Activated CD8-positive, alpha-beta T cell treated with anti-CD3 and anti-CD28 coated beads for 36 hours (primary cell): ENCODE results near the gene C19orf12. TPM values are rescaled to one million over a fixed set of nuclear protein-coding genes. Genes with fewer than 3 reads are reported as not detected.

Experiments
- ATAC-seq: fragments of 200-7000 bp; cut with Tn5 transposase; one replicate; pipeline ENCODE4 v1.10.0; 2021; ENCODE audit warnings: mild to moderate bottlenecking, moderate library complexity
- CTCF ChIA-PET: fragments of 350-600 bp; sonication (Branson Sonifier 250); formaldehyde crosslinking; loops from one replicate; lab custom pipeline; 2021; ENCODE audit warnings: antibody characterized with exemption; lab: Charles Lee
- POLR2A ChIA-PET: fragments of 350-600 bp; sonication (Branson Sonifier 250); formaldehyde crosslinking; loops from one replicate; lab custom pipeline; 2021; ENCODE audit warnings: antibody characterized with exemption; lab: Charles Lee
- DNase-seq: peaks from one replicate; pipeline ENCODE4 v3.0.0-alpha.2; 2020
- H3K27ac Mint-ChIP-seq: one replicate; pipeline ENCODE4 v1.8.0; 2021; ENCODE audit warnings: mild to moderate bottlenecking, mixed read lengths
- H3K27me3 Mint-ChIP-seq: one replicate; pipeline ENCODE4 v1.8.0; 2021; ENCODE audit warnings: mixed read lengths
- H3K36me3 Mint-ChIP-seq: one replicate; pipeline ENCODE4 v1.8.0; 2021; ENCODE audit warnings: low read depth, mixed read lengths
- H3K4me1 Mint-ChIP-seq: one replicate; pipeline ENCODE4 v1.8.0; 2021; ENCODE audit warnings: low read depth, mixed read lengths
- H3K4me3 Mint-ChIP-seq: one replicate; pipeline ENCODE4 v1.8.0; 2021; ENCODE audit warnings: mild to moderate bottlenecking, moderate library complexity, mixed read lengths
- H3K9me3 Mint-ChIP-seq: one replicate; pipeline ENCODE4 v1.8.0; 2021; ENCODE audit warnings: mixed read lengths
- intact Hi-C: fragments of 100-400 bp; cut with micrococcal nuclease; formaldehyde crosslinking; loops from one replicate; pipeline ENCODE4 v1.10.0; 2022
- total RNA-seq, 2 experiments: library from RNA; stranded (reverse); gene quantifications; one replicate each; pipeline ENCODE4 v1.2.3, GENCODE V29; 2021
- TF ChIP-seq, protein P1 (sequence below): fragments of 200-600 bp; IDR thresholded peaks from one replicate; pipeline ENCODE4 v1.8.0; 2022; ENCODE audit warnings: antibody characterized with exemption, mild to moderate bottlenecking

The C19orf12 gene
- total RNA-seq, 2 experiments from 2014 or later, result 33.3 to 36.6 TPM

DNA sequence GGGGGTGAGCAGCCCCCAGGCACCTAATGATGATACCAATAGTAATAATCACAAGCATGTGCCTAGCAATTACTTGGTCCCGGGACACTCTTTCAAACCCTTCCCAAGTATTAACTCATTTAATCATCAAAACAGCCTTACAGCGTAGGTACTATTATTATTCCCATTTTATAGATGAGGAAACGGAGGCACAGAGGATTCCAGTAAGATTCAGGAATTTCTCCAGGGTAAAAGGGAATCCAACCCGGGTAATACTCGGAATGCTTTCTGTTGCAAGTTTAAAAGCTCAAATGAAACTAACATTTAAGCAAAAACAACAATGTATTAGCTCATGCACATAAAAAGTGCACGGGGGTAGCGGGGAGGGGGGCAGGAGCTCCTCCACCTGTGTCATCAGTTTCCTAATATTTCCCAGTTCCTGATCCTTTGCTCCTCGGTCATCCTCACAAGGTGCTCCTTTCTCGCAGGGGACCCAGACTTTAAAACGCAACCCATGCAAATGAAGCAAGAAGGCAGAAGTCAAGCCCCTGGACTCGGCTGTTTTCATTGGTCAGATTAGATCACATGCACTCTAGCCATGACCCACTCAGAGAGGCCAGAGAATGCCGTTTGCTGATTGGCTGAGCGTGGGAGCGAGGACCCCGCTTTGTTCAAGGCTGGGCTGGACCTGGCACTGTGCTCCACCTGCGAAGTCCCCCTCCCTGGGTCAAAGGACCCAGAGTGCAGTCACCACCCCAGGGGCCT is 38.3 kb upstream of the C19orf12 start:
- ChIA-PET CTCF (interaction anchor here (1.8 kb wide), 1 partner anchor 23 kb away, joined by 9 read pairs; no protein-coding TSS in a partner anchor), POLR2A (interaction anchor here (1.0 to 1.5 kb wide), 2 partner anchors 9 to 120 kb away, joined by 3 read pairs; no protein-coding TSS in a partner anchor)
- Mint-ChIP-seq H3K4me1 (no peaks in the 10 kb centered on the region), H3K4me3 (no peak overlapping the region), H3K36me3 (no peaks in the 10 kb centered on the region), H3K27me3 (no peaks in the 10 kb centered on the region), H3K27ac (no peak overlapping the region), H3K9me3 (no peaks in the 10 kb centered on the region)
- intact Hi-C loops, result no loop called here
- no peak for DNase-seq
- TF ChIP-seq, protein P1, sequence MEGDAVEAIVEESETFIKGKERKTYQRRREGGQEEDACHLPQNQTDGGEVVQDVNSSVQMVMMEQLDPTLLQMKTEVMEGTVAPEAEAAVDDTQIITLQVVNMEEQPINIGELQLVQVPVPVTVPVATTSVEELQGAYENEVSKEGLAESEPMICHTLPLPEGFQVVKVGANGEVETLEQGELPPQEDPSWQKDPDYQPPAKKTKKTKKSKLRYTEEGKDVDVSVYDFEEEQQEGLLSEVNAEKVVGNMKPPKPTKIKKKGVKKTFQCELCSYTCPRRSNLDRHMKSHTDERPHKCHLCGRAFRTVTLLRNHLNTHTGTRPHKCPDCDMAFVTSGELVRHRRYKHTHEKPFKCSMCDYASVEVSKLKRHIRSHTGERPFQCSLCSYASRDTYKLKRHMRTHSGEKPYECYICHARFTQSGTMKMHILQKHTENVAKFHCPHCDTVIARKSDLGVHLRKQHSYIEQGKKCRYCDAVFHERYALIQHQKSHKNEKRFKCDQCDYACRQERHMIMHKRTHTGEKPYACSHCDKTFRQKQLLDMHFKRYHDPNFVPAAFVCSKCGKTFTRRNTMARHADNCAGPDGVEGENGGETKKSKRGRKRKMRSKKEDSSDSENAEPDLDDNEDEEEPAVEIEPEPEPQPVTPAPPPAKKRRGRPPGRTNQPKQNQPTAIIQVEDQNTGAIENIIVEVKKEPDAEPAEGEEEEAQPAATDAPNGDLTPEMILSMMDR, result no peak
- no peak for ATAC-seq

DNA sequence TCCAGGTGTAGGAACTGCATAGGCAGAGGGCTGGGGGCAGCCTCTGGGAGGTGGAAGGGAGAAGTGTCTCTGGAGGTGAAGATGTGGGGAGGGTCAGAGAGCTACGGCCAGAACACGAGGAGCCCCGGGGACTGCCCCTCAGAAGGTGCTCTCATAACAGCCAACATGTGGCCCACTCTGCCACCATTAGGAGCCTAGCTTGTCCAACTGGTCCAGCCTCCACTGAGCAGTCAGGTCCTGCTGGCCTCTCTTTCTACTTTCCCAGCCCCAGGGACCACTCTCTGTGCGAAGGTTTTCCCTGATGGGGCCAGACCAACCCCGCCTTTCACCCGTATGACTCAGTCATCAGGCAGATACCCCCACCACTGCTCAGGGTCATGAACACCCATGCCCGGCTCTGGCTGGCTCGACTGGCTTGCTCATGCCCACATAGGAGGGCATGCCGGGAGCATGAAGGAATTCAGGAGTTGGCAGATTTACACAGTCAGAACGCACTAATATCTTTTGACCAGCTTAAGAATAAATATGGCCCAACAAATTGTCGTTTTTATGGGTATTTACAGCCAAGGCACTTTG is 37.5 kb upstream of the C19orf12 start:
- Mint-ChIP-seq H3K27ac (no peak overlapping the region), H3K36me3 (no peaks in the 10 kb centered on the region), H3K4me1 (no peaks in the 10 kb centered on the region), H3K27me3 (no peaks in the 10 kb centered on the region), H3K4me3 (no peak overlapping the region), H3K9me3 (no peaks in the 10 kb centered on the region)
- ChIA-PET CTCF (interaction anchor here (0.7 to 1.8 kb wide), 2 partner anchors 22 to 143 kb away, joined by 3 to 9 read pairs; no protein-coding TSS in a partner anchor), POLR2A (interaction anchor here (1.0 to 1.5 kb wide), 2 partner anchors 8 to 121 kb away, joined by 3 read pairs; no protein-coding TSS in a partner anchor)
- intact Hi-C loops, result no loop called here
- TF ChIP-seq, protein P1, result no peak
- no peak for ATAC-seq
- DNase-seq, result no peak

DNA sequence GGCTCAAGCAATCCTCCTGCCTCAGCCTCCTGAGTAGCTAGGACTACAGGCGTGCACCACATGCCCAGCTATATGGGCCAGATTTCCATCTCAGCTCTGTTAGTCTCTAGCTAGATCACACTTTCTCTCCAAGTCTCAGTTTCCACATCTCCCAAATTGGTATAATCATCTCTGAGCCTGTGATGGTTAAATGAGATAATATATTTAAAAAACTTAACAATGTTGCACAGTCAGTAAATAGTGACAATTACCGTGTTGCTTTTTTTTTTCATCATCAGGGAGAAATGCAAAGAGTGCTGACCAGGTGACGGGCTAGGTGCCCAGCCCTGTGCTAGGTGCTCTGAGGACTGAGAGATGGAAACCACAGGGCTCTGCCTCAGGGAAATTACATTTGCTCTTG is 36.9 kb upstream of the C19orf12 start:
- Mint-ChIP-seq H3K9me3 (no peaks in the 10 kb centered on the region), H3K27me3 (no peaks in the 10 kb centered on the region), H3K27ac (no peak overlapping the region), H3K4me1 (no peaks in the 10 kb centered on the region), H3K4me3 (no peak overlapping the region), H3K36me3 (no peaks in the 10 kb centered on the region)
- TF ChIP-seq, protein P1, result no peak
- intact Hi-C loops, result no loop called here
- POLR2A ChIA-PET, result no interaction called here
- no peak for DNase-seq
- CTCF ChIA-PET, result interaction anchor here (1.8 kb wide), 1 partner anchor 22 kb away, joined by 9 read pairs; no protein-coding TSS in a partner anchor
- no peak for ATAC-seq

DNA sequence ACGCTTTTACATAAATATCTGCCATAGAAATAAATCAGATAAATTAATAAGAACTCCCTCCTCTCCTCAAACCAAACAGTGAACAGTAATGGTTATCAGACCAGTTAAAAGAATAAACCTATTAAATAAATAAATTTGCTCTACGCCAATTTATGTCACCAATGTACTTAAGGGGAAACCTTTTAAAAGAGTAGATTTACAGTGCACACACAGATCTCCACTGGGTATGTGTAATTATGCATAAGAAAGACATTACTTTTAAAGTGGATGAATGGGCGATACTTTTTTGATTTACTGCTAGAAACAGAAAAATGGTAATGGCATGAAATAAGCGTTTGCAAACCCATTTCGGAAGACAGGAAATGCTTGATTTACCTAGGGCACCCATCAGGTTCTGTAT is 34.9 kb upstream of the C19orf12 start:
- Mint-ChIP-seq H3K4me3 (no peak overlapping the region), H3K4me1 (no peaks in the 10 kb centered on the region), H3K27me3 (no peaks in the 10 kb centered on the region), H3K27ac (no peak overlapping the region), H3K9me3 (no peaks in the 10 kb centered on the region), H3K36me3 (no peaks in the 10 kb centered on the region)
- TF ChIP-seq, protein P1, result no peak
- DNase-seq (no peak), ATAC-seq (no peak)
- intact Hi-C loops, result no loop called here
- ChIA-PET CTCF (no interaction called here), POLR2A (no interaction called here)
